SW480 (cell line): Measurements from ENCODE around the gene PSTPIP1.

Experiments used
- DNase-seq: peaks from one replicate; pipeline ENCODE4 v3.0.0-alpha.2; 2016; ENCODE audit warnings: low spot score

PSTPIP1 gene

DNA sequence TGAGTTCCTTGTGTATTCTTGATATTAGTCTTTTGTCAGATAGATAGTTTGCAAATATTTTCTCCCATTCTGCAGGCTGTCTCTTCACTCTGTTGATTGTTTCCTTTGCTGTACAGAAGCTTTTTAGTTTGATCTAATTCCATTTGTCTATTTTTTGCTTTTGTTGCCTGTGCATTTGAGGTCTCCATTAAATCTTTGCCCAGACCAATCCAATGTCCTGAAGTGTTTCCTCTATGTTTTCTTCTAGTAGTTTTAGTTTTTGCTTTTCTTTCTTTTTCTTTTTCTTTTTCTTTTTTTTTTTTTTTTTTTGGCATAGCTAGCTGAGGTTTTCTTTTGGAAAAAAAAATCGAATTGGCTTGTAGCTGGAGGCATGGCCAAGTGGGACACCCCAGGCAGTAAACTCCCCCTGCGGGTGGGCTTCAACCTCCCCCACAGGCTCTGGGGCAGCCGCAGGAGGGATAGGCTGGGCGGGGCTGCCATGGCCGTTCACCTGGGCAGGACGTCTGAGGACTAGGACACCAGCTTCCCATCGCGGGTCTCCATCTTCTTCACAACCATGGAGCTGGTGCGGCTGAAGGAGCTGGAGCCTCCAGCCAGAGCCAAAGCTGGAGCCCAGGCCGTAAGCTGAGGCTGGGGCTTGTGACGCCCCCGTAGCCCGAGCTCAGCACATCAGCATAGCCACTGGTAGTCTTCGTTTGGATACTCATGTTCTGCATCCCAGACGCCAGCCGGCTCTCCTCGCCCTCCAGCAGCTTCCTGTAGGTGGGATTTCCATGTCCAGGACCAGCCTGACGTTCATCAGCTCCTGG, 16.2 kb upstream of the PSTPIP1 start:
- DNase-seq, result no peak

DNA sequence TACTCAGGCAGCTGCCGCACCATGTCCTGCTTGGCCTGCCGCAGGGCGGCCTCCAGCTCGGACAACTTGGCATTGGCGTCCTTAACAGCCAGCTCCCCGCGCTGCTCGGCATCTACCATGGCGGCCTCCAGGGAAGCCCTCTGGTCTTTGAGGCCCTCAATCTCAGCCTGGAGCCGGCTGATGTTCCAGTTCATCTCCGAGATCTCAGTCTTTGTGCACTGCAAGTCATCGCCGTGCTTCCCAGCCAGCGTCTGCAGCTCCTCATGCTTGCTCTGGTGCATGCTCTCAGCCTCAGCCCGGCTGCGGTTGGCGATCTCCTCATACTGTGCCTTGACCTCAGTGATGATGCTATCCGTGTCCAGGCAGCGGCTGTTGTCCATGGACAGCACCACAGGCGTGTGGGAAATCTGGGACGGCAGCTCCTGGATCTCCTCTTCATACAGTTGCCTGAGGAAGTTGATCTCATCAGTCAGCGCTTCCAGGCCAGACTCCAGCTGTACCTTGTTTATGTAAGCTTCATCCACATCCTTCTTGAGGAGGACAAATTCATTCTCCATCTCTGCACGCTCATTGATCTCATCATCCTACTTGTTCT, 15.5 kb upstream of the PSTPIP1 start:
- DNase-seq, result no peak

DNA sequence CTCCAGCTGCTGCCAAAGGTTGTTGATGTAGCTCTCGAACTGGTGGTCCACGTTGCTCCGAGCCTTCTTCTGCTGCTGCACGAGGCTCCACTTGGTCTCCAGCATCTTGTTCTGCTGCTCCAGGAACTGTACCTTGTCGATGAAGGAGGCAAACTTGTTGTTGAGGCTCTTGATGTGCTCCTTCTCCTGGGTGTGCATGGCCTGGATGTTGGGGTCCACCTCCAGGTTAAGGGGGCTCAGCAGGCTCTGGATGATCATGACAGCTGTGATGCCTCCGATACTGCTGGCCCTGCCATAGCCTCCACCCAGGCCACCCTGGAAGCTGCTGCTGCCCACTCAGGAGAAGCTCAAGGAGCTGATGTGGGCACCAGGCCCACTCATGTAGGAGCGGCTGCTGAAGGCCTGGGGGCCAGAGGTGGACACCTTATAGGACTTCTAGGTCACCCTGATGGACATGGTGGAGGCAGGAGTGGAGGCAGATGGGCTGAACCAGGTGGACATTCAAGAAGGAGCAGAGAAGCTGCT, 14.9 kb upstream of the PSTPIP1 start:
- no peak for DNase-seq

DNA sequence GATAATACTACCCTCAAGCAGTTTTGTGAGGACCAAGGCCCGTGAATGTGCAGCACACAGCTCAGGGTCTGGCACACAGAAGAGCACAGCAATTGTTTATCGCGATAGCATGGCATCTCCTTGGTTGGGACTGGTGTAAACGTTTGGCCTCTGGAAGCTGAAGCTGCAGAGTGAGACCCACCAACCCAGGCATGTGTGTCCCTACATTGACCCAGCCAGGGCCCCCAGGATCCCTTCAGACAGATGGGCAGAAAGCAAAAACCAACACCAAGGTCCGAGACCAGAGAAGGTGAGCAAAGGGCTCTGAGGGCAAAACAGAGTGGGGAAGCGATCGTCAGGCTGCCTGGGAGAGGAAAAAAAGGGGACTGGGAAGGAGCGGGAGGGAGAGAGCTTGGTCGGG, 12.6 kb upstream of the PSTPIP1 start:
- no peak for DNase-seq

DNA sequence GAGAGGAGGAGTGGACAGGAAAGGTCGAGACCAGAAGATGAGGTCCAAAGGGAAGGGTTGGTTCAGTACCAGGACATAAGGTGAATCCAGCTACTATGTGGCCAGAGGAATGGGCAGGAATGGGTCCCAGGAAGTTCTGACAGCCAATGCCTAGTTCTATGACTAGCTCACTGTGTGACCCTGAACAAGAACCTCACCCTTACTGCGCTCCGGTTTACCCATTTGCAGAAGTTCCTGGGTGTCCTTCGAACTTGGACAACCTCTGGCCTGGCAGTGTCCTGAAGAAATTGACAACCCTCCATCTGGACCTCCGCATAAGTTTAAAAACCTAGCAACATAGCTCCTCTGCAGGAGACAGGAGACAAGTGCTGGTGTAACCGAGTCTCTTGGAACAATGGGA, 12.2 kb upstream of the PSTPIP1 start:
- DNase-seq, result no peak

DNA sequence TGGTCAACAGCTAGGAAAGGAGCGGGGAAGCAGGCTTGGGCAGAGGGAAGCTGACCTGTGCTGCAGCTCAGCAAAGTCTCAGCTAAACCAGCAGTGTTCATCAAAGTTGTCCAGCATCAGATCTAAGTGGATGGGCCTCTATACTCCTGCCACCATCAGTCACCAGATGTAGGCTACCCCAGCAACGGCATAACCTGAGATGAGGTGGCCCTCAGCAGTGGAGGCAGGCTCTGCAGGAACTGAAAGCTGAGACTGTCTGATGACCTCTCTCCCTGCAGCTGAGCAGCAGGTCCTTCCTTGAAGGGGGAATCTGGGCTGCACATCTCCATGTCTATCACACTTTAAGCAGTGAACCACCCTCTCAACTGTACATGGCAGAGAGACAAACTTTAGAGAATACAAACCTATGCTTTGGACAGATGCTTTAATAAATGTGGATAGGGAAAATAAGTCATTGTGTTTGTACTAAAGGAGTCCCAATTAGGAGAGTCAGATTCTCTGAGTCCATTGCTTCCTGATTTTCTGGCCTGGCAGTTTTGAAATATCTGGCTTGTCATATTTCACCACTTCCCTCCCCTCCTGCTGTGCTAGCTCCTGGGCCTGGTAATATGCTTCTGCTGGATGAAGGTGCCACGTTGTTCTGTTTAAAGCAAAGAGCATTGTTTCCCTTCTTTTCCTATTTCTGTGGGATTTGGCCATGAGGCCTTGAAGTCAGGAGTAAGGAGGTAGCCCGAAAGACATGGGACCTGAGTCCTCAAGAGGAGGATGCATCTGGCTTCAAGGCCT, 11.1 kb upstream of the PSTPIP1 start:
- DNase-seq, result no peak

DNA sequence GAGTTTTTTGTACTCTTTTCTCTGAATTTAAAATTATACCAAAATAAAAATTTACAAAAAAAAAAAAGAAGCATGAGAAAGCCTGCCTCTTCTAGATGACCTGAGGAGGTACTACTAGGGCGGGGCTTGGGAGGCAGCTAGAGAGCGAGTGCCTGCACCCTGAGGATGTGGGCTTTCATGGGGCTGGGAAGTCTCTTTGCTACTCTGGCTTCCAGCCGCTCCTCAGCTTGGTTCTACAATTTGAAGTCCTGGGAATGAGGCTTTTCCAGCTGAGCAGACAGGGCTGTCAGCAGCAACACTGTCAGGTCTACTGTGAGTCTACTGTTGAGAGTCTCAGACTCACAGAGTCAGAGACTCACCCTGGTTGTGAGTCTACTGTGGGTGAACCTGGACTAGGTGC, 8.2 kb upstream of the PSTPIP1 start:
- DNase-seq, result no peak

DNA sequence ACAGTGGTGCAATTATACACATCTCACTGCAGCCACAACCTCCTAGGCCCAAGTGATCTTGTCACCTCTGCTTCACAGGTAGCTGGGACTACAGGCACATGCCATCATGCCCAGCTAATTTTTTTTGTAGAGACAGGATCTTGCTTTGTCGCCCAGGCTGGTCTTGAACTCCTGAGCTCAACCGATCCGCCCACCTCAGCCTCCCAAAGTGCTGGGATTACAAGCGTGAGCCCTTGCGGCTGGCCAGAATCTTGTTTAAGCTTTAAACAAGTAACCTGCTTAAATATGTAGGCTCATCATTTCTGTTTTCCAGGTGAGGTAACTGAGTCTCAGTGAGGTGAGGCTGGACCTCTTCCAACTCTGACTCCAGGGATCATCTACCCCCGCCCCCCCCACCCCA, 7.7 kb upstream of the PSTPIP1 start:
- DNase-seq, result no peak

DNA sequence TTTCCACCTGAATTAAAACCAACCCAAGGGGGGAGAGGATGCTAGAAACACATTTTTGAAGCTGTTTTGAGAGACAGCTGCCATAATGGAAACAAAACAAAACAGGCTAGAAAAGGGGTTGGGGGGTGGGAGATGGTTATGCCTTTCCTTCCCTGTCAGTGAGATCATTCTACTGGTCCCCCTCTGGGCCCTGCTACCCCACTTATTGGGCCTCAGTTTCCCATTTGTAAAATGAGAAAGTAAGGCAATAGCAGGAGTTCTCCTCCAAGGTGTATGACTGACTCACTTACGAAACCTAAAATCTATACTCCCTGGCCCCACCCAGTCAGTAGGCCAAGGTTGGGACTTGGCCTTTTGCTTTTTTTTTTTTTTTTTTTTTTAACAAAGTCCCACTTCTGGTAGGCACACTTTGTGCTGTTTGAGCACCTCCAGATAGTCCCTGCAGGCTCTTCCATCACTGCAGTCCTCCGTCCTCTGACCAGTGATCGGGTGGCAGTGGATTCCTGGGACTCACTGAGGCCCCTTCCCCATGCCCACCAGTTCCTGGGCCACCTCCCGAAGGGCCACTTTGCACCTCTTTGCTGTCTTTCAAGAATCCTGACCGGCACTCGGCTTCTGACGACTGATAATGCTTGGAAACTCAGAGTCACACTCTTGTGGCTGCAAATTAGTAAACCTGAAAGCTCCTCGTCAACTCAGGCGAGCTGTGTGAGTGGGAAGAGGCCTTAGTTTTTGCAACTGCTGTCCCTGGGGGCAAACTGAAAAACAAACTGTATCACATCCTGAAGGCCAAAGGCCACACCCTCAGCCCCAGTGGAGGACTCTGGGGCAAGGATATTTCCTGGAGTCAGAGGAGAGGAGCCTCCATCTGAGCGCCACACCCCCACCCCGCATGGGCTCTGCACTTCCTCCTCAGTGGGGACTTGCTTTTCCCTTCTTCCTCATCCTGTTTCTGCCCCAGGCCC, 6.7 kb upstream of the PSTPIP1 start:
- DNase-seq, result no peak

DNA sequence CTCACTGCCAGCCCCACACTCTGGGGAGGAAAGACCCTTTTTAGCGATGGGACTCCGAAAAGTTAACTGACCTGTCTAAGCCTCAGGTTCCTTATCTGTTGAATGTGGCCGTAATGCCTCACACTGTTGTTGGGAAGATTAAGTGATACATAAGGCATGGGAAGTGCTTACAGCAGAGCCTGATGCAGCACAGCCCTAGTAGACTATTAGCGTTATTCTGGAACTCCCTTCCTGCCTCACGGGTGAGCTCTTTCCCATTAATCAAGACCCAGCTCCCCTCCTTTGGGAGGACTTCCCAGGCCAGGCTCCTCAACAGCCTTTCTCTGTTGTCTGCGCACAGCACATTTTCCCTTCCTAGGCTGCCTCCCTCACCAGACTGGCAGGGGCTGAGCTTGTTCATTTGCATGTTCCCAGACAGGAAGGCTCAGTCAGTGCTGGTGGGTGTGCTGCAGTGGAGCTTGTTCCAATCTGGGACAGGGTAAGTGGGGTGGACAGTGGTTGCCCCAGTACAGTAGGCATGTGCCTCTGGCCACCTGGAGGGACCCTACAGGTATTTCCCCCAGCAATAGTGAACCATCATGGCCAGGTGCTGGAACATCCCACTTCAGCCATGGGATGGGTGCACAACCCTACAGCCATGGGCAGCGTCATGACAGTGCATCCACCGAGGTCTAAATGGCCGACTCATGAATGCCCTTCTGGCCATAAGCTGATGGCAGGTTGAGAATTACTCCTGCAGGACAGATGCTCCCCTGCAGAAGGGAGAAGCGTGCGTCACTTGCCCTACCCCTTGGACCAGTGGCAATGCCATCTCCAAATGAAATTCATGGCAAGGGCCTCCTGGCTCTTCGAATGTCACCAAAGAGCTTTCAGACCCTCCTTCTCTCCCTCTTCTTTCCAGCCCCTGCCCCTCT, 5.8 kb upstream of the PSTPIP1 start:
- no peak for DNase-seq

DNA sequence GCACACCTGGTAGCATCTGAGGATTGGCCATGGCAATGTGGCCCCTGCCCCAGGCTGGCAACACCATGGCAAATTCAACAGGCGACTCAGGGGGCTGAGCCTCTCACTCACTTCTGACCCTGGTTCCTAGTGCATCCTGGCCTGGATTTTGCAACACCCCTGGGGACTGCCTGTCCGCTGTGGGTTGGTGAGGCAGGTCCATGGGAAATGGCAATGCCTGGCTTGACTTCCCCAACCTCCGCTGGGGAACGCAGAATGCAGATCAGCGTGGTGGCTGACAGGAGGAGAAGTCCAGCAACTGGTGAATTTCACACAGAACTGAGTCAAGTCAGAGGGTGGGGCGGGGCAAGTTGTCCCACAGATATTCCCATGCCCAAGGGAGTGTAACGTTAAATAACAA, 3.9 kb upstream of the PSTPIP1 start:
- DNase-seq, result no peak

DNA sequence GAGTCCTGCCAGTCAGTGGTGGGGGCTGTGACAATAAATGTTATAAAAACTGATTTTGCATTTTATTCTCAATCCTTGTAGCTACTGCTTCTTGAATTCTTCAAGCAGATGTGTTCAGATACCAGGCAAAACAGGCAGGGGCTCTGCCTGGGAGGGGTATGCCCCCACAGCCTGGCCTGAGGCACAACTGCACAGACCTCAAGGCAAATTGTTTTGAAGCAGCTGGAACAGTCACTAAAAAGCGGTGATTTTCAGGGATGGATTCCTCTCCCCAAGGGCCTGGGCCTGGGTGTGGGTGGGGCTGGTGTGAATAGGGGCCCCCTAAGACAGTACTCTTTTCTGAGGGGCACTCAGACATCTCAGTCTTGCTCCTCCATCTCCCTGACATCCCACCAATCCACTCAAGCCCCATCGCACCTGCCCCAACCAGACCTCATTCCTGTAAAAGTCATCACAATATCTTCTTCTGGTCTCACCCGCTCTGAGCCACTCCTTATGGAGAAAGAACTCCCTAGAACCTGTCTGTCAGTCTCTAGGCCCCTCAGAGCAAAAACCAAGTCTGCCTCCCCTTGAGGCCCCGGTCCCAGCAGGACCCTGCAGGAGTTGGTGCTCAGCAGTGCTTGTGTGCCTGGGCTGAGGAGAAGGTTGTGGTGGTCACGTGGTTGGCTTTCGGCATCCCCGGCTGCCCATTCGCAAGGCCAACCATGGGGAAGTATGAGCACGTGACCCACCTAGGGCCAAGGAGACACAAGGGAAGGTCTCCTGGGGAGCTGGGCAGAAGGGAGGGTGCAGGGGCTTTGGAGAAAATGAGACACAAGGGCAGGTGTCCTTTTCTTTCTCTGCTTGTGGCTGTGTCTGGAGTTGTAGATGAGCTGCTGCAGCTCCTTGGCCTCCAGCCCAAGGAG, 2.9 kb upstream of the PSTPIP1 start:
- DNase-seq, result no peak

DNA sequence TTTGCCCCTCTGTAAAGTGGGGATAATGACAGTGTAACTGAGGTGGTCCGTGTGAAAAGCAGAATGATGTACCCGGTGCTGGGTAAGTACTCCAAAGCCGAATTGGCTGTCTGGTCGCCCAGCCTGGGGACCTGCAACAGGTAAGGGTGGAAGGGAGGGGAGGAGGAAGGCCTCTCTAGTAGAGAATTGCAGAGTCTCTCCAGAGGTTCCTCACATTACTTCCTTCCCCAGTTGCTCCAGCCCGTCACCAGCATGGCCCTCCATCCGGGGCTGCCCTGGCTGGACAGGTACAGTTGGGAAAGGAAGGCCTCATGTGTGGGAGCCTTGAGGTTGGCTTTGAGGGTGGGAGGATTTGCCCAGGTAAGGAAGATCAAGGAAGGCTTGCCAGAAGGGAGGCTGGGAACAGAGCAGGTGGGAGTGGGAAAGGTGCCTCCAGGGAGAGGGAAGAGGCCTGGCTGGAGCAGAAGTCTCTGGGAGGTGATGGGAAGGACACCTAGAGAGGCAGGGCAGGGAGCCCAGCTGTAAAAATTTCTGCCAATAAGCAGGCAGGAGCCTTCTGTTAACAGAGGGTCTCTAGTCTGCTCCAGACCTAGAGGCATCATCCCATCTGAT, 1.7 kb upstream of the PSTPIP1 start:
- no peak for DNase-seq

DNA sequence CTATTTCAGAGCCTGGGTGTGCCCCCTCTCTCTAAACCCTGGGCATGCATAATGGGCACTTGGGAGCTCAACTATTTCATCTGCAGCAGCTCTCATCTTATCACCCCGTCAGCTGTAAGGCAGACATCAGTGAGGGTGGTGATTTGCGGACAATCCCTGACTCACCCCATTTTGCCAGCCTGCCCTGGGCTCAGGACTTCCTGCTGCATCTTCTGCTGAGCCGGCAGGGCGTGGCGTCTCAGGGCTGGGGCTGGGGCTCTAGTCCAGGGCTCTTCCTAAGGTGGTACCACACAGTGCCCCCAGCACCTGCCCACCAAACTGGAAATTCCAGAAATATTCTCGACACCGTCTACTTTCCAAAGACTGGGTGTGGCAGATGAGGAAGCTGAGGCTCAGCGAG, 925 bp upstream of the PSTPIP1 start:
- DNase-seq, result no peak

DNA sequence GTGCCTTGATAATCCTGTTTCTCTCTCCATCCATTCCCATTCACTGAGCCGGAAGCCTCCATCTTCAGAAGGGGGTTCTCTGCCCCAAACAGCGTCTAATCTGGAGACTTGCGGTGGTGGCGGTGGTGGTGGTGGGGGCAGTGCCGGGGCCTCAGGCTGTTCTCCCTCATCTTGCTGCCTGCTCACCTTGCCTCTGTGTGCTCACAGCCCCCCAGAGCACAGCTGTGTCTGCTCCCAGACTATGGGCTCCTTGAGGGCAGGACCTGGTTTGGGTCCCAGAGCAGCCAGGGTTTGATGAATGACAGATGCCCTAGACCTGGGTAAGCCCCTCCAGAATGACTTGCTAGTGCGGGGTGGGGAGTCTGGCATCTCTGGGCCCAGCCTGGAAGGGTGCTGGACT, 430 bp upstream of the PSTPIP1 start:
- DNase-seq, result no peak

DNA sequence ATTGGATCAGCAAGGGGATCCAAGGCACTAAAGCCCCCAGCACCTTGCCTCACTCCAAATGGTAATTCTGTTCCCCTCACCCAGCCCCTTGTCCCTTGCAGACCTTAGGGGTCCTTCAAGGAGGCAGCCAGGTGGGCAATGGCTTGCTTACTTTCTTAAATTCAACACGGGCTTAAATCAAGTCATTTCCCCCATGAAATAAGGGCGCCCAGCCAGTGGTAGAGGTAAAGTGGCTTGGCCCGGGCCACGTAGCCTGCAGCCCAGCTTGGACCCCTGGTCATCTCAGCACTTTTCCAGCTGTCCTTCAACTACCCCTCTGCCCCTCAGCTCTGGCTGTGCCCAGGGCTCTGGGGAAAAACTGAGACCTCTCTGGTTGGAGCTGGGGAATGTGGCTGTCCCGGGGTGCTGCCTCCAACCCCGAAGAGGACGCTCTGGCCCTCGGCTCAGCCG, 1.2 kb downstream of the PSTPIP1 start:
- DNase-seq, result no peak

DNA sequence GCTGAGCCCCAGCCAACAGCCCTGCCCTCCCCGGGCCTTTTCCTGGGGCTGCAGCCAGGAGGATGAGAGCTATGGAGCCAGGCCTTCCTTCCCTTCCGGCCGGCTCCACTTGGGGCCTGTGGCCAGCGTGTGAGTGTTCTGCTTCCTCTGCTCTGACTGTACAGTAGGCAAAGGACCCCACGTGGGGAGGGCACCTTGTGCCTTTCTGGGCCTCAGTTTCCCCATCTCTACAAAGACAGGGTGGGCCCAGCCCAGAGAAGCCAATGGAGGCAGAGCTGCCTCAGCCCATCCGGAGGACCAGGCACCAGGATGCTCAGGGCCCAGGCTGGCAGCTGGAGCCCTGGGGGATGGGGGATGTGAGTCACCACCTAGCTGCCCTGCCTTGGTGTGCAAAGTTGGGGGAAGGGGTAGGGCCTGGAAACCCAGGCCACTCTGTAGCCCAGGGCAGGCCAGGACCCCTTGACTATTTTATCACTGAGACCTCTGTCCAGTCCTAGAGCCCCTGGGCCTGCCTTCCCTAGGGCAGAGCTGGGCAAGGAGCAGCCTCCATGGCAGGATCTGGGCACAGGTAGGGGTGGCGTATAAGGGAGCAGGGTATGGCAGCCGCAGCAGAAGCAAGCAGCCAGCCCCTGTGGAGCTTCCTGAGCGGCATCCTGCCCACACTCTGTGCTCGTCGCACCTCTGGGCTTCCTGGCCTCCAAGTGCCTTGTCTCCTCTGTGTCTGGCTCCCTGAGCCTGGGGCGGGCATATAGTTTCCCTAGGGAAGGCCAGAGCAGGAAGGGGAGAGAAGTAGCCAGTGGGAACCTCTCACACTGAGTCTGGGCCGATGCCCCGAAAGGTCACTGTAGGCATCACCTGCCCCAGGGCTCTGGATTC, 1.8 kb downstream of the PSTPIP1 start:
- DNase-seq, result no peak

DNA sequence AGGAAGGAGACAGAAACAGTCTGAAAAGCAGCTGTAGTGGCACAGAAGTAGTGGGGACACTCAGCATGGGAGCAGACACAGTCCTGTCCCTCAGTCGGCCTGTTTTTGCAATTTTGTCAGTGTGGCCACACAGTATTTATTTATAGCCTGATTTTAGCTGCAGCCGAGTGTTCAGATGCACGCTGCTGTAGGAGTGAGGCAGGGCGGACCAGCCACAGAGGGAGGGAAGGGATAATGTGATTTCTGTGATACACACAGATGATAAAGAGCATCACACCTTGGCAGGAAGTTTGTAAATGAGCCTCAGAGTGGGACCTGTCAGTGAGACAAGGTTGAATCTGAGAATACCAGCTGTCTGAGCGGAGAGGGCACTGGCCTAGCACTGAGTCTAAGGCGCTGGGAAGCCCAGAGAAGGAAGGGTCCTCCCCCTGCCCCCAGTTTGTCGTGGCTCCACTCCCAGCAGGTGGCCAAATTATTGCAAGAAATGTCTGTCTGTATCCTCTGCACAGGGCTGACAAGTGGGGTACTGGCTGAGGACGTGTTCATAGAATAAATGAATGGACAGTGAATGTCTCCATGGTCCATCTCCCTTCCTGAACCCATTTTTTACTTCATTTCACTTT, 3.8 kb downstream of the PSTPIP1 start:
- no peak for DNase-seq
